Measurements from ENCODE around the gene PSMD7.
A peak's percentile ranks its signal among the peaks of the same experiment; 100 is the strongest.

The PSMD7 gene

GRCh38 chr16:74291577-74292208, 4.9 kb upstream of the PSMD7 start:
- no peak overlapping the region for H3K4me3 ChIP-seq (ENCODE audit: low read depth in 1 of 2, low read length in 2 of 2)
- peaks cover 5 to 12% of the 10 kb centered on the region in 2 donors for H3K4me1 ChIP-seq (ENCODE audit: control insufficient read depth in 1 of 2, insufficient read depth in 2 of 2, low read length in 2 of 2)
- H3K9ac ChIP-seq (ENCODE audit: low read depth in 1 of 2, low read length in 2 of 2) = no peak overlapping the region
- H3K27ac ChIP-seq (ENCODE audit: low read depth, low read length) = no peak overlapping the region
- no peaks in the 10 kb centered on the region for H3K27me3 ChIP-seq (ENCODE audit: control insufficient read depth in 1 of 2, insufficient read depth in 2 of 2, low read length in 2 of 2)
- peaks cover 6 to 7% of the 10 kb centered on the region in 2 donors for H3K9me3 ChIP-seq (ENCODE audit: control insufficient read depth in 1 of 2, low read length in 2 of 2)
- H3K36me3 ChIP-seq (ENCODE audit: control insufficient read depth in 1 of 2, insufficient read depth in 2 of 2, low read length in 2 of 2) = no peaks in the 10 kb centered on the region

GRCh38 chr16:74296104-74296431, 546 bp upstream of the PSMD7 start:
- H3K4me3 ChIP-seq (ENCODE audit: low read depth in 1 of 2, low read length in 2 of 2) = peak overlapping the region; percentile 80 to 99
- H3K27me3 ChIP-seq (ENCODE audit: control insufficient read depth in 1 of 2, insufficient read depth in 2 of 2, low read length in 2 of 2) = no peaks in the 10 kb centered on the region
- H3K4me1 ChIP-seq (ENCODE audit: control insufficient read depth in 1 of 2, insufficient read depth in 2 of 2, low read length in 2 of 2) = peaks cover 17 to 24% of the 10 kb centered on the region in 2 donors
- H3K9ac ChIP-seq (ENCODE audit: low read depth in 1 of 2, low read length in 2 of 2) = peak overlapping the region; percentile 93 to 94
- peak overlapping the region; percentile 95 for H3K27ac ChIP-seq (ENCODE audit: low read depth, low read length)
- H3K36me3 ChIP-seq (ENCODE audit: control insufficient read depth in 1 of 2, insufficient read depth in 2 of 2, low read length in 2 of 2) = peaks cover 9 to 19% of the 10 kb centered on the region in 2 donors
- peaks cover 6 to 7% of the 10 kb centered on the region in 2 donors for H3K9me3 ChIP-seq (ENCODE audit: control insufficient read depth in 1 of 2, low read length in 2 of 2)

- Histone ChIP-seq H3K9me3 (ENCODE audit: control insufficient read depth in 1 of 2, low read length in 2 of 2) (peaks cover 0 to under 1% of the 10 kb centered on the region in 2 donors), H3K4me1 (ENCODE audit: control insufficient read depth in 1 of 2, insufficient read depth in 2 of 2, low read length in 2 of 2) (peaks cover 17 to 24% of the 10 kb centered on the region in 2 donors), H3K4me3 (ENCODE audit: low read depth in 1 of 2, low read length in 2 of 2) (peak overlapping the region; percentile 80 to 99), H3K27me3 (ENCODE audit: control insufficient read depth in 1 of 2, insufficient read depth in 2 of 2, low read length in 2 of 2) (no peaks in the 10 kb centered on the region), H3K36me3 (ENCODE audit: control insufficient read depth in 1 of 2, insufficient read depth in 2 of 2, low read length in 2 of 2) (peaks cover 17 to 30% of the 10 kb centered on the region in 2 donors), H3K27ac (ENCODE audit: low read depth, low read length) (peak overlapping the region; percentile 95), H3K9ac (ENCODE audit: low read depth in 1 of 2, low read length in 2 of 2) (peak overlapping the region; percentile 93 to 94)
Measured at GRCh38 chr16:74297145-74297665, 591 bp downstream of the PSMD7 start.

- Histone ChIP-seq H3K9ac (ENCODE audit: low read depth in 1 of 2, low read length in 2 of 2) (no peak overlapping the region), H3K9me3 (ENCODE audit: control insufficient read depth in 1 of 2, low read length in 2 of 2) (no peaks in the 10 kb centered on the region), H3K27ac (ENCODE audit: low read depth, low read length) (no peak overlapping the region), H3K36me3 (ENCODE audit: control insufficient read depth in 1 of 2, insufficient read depth in 2 of 2, low read length in 2 of 2) (peaks cover 24 to 39% of the 10 kb centered on the region in 2 donors), H3K4me1 (ENCODE audit: control insufficient read depth in 1 of 2, insufficient read depth in 2 of 2, low read length in 2 of 2) (peaks cover 17 to 24% of the 10 kb centered on the region in 2 donors), H3K4me3 (ENCODE audit: low read depth in 1 of 2, low read length in 2 of 2) (peak overlapping the region; percentile 80 to 99), H3K27me3 (ENCODE audit: control insufficient read depth in 1 of 2, insufficient read depth in 2 of 2, low read length in 2 of 2) (no peaks in the 10 kb centered on the region)
Measured at GRCh38 chr16:74298104-74298503, 1.5 kb downstream of the PSMD7 start.

GRCh38 chr16:74302341-74302740, 5.7 kb downstream of the PSMD7 start:
- no peaks in the 10 kb centered on the region for H3K9me3 ChIP-seq (ENCODE audit: control insufficient read depth in 1 of 2, low read length in 2 of 2)
- no peak overlapping the region for H3K4me3 ChIP-seq (ENCODE audit: low read depth in 1 of 2, low read length in 2 of 2)
- H3K27me3 ChIP-seq (ENCODE audit: control insufficient read depth in 1 of 2, insufficient read depth in 2 of 2, low read length in 2 of 2) = no peaks in the 10 kb centered on the region
- H3K36me3 ChIP-seq (ENCODE audit: control insufficient read depth in 1 of 2, insufficient read depth in 2 of 2, low read length in 2 of 2) = peaks cover 54 to 80% of the 10 kb centered on the region in 2 donors
- no peak overlapping the region for H3K9ac ChIP-seq (ENCODE audit: low read depth in 1 of 2, low read length in 2 of 2)
- H3K27ac ChIP-seq (ENCODE audit: low read depth, low read length) = no peak overlapping the region
- peaks cover 12% of the 10 kb centered on the region in 2 donors for H3K4me1 ChIP-seq (ENCODE audit: control insufficient read depth in 1 of 2, insufficient read depth in 2 of 2, low read length in 2 of 2)

- H3K9ac ChIP-seq (ENCODE audit: low read depth in 1 of 2, low read length in 2 of 2) = no peak overlapping the region
- peaks cover 54 to 80% of the 10 kb centered on the region in 2 donors for H3K36me3 ChIP-seq (ENCODE audit: control insufficient read depth in 1 of 2, insufficient read depth in 2 of 2, low read length in 2 of 2)
- H3K4me3 ChIP-seq (ENCODE audit: low read depth in 1 of 2, low read length in 2 of 2) = no peak overlapping the region
- H3K9me3 ChIP-seq (ENCODE audit: control insufficient read depth in 1 of 2, low read length in 2 of 2) = no peaks in the 10 kb centered on the region
- H3K27me3 ChIP-seq (ENCODE audit: control insufficient read depth in 1 of 2, insufficient read depth in 2 of 2, low read length in 2 of 2) = no peaks in the 10 kb centered on the region
- H3K27ac ChIP-seq (ENCODE audit: low read depth, low read length) = no peak overlapping the region
- no peaks in the 10 kb centered on the region for H3K4me1 ChIP-seq (ENCODE audit: control insufficient read depth in 1 of 2, insufficient read depth in 2 of 2, low read length in 2 of 2)
Measured at GRCh38 chr16:74304164-74304834, 7.7 kb downstream of the PSMD7 start.

- Histone ChIP-seq H3K27me3 (ENCODE audit: control insufficient read depth in 1 of 2, insufficient read depth in 2 of 2, low read length in 2 of 2) (no peaks in the 10 kb centered on the region), H3K4me3 (ENCODE audit: low read depth in 1 of 2, low read length in 2 of 2) (no peak overlapping the region), H3K4me1 (ENCODE audit: control insufficient read depth in 1 of 2, insufficient read depth in 2 of 2, low read length in 2 of 2) (no peaks in the 10 kb centered on the region), H3K36me3 (ENCODE audit: control insufficient read depth in 1 of 2, insufficient read depth in 2 of 2, low read length in 2 of 2) (peaks cover 53 to 77% of the 10 kb centered on the region in 2 donors), H3K9me3 (ENCODE audit: control insufficient read depth in 1 of 2, low read length in 2 of 2) (no peaks in the 10 kb centered on the region), H3K27ac (ENCODE audit: low read depth, low read length) (no peak overlapping the region), H3K9ac (ENCODE audit: low read depth in 1 of 2, low read length in 2 of 2) (no peak overlapping the region)
Measured at GRCh38 chr16:74304835-74305176, 8.2 kb downstream of the PSMD7 start.

- H3K4me3 ChIP-seq (ENCODE audit: low read depth in 1 of 2, low read length in 2 of 2) = no peak overlapping the region
- peaks cover 48 to 72% of the 10 kb centered on the region in 2 donors for H3K36me3 ChIP-seq (ENCODE audit: control insufficient read depth in 1 of 2, insufficient read depth in 2 of 2, low read length in 2 of 2)
- no peak overlapping the region for H3K27ac ChIP-seq (ENCODE audit: low read depth, low read length)
- H3K9me3 ChIP-seq (ENCODE audit: control insufficient read depth in 1 of 2, low read length in 2 of 2) = no peaks in the 10 kb centered on the region
- no peak overlapping the region for H3K9ac ChIP-seq (ENCODE audit: low read depth in 1 of 2, low read length in 2 of 2)
- no peaks in the 10 kb centered on the region for H3K4me1 ChIP-seq (ENCODE audit: control insufficient read depth in 1 of 2, insufficient read depth in 2 of 2, low read length in 2 of 2)
- no peaks in the 10 kb centered on the region for H3K27me3 ChIP-seq (ENCODE audit: control insufficient read depth in 1 of 2, insufficient read depth in 2 of 2, low read length in 2 of 2)
Measured at GRCh38 chr16:74305281-74305680, 8.7 kb downstream of the PSMD7 start.

- H3K9me3 ChIP-seq (ENCODE audit: control insufficient read depth in 1 of 2, low read length in 2 of 2) = no peaks in the 10 kb centered on the region
- H3K4me1 ChIP-seq (ENCODE audit: control insufficient read depth in 1 of 2, insufficient read depth in 2 of 2, low read length in 2 of 2) = no peaks in the 10 kb centered on the region
- no peak overlapping the region for H3K27ac ChIP-seq (ENCODE audit: low read depth, low read length)
- H3K9ac ChIP-seq (ENCODE audit: low read depth in 1 of 2, low read length in 2 of 2) = no peak overlapping the region
- H3K27me3 ChIP-seq (ENCODE audit: control insufficient read depth in 1 of 2, insufficient read depth in 2 of 2, low read length in 2 of 2) = no peaks in the 10 kb centered on the region
- H3K4me3 ChIP-seq (ENCODE audit: low read depth in 1 of 2, low read length in 2 of 2) = no peak overlapping the region
- peaks cover 45 to 63% of the 10 kb centered on the region in 2 donors for H3K36me3 ChIP-seq (ENCODE audit: control insufficient read depth in 1 of 2, insufficient read depth in 2 of 2, low read length in 2 of 2)
Measured at GRCh38 chr16:74305978-74306784, 9.6 kb downstream of the PSMD7 start.

- Histone ChIP-seq H3K4me1 (ENCODE audit: control insufficient read depth in 1 of 2, insufficient read depth in 2 of 2, low read length in 2 of 2) (no peaks in the 10 kb centered on the region), H3K9me3 (ENCODE audit: control insufficient read depth in 1 of 2, low read length in 2 of 2) (no peaks in the 10 kb centered on the region), H3K27ac (ENCODE audit: low read depth, low read length) (no peak overlapping the region), H3K36me3 (ENCODE audit: control insufficient read depth in 1 of 2, insufficient read depth in 2 of 2, low read length in 2 of 2) (peaks cover 36 to 51% of the 10 kb centered on the region in 2 donors), H3K4me3 (ENCODE audit: low read depth in 1 of 2, low read length in 2 of 2) (no peak overlapping the region), H3K9ac (ENCODE audit: low read depth in 1 of 2, low read length in 2 of 2) (no peak overlapping the region), H3K27me3 (ENCODE audit: control insufficient read depth in 1 of 2, insufficient read depth in 2 of 2, low read length in 2 of 2) (no peaks in the 10 kb centered on the region)
Measured at GRCh38 chr16:74307383-74307782, 10.8 kb downstream of the PSMD7 start.

All from duodenal mucosa (tissue), 2 donors.